ENCODE measurements around the gene PLA2G6.
A peak's percentile ranks its signal among the peaks of the same experiment; 100 is the strongest.

Gene PLA2G6, protein sequence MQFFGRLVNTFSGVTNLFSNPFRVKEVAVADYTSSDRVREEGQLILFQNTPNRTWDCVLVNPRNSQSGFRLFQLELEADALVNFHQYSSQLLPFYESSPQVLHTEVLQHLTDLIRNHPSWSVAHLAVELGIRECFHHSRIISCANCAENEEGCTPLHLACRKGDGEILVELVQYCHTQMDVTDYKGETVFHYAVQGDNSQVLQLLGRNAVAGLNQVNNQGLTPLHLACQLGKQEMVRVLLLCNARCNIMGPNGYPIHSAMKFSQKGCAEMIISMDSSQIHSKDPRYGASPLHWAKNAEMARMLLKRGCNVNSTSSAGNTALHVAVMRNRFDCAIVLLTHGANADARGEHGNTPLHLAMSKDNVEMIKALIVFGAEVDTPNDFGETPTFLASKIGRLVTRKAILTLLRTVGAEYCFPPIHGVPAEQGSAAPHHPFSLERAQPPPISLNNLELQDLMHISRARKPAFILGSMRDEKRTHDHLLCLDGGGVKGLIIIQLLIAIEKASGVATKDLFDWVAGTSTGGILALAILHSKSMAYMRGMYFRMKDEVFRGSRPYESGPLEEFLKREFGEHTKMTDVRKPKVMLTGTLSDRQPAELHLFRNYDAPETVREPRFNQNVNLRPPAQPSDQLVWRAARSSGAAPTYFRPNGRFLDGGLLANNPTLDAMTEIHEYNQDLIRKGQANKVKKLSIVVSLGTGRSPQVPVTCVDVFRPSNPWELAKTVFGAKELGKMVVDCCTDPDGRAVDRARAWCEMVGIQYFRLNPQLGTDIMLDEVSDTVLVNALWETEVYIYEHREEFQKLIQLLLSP

DNA sequence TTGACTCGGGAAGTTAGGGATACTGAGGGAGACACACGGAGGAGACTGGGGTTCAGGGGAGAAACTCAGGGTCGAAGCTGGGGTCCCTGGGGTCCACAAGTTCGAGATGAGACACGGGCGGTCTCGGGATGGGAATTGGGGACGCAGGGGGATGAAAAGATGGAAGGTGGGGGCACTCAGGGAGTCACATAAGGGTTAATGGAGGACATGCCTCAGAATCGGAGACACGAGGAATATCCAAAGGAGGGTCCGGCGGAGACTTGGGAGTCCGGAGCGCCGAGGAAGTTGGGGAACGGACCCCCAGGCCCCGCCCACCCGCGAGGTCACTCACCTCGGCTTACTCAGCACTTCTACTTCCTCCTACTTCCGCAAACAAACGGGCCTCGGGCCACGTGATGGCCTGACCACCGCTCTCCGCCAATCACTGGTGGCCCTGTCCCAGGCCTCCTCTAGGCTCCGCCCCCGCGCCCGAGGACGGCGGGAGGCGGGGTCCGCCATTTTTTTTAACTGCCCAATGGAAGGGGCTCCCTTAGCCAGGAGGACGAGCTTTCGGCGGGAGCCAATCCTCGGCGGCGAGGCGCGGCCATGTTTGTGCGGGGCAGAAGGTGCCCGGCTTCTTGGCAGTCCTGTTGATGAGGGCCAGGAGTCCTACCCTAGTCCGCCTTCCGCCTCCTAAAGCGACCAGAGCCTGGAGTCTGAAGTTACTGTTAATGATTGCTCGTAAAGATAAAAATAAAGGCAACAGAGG is at the start of gene PLA2G6:
TSS of gene PLA2G6 (minus strand) at position 378 of the 748 bp plus-strand sequence. CDS start 12,404 bp downstream, outside the sequence.
- DNase-seq: peak; percentile 78

DNA sequence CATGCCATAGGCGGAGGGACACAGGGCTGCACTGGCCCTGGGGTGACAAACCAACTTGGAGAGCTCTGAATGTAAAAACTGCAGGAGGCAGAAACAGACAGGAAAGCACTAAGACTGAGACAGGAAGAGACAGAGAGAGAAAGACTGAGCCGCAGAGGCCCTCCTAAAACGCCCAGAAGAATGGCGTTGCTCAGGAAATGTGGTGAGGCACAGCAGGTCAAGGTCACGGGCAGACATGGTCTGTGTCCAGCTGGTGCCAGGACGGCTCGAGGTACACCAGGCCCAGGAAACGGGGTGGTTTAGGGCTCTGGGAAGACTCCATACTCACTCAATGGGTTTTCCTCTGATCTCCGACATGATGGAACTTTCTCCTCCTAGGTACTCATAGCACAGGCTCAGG is 49.3 kb upstream of the PLA2G6 start:
- DNase-seq: no peak

DNA sequence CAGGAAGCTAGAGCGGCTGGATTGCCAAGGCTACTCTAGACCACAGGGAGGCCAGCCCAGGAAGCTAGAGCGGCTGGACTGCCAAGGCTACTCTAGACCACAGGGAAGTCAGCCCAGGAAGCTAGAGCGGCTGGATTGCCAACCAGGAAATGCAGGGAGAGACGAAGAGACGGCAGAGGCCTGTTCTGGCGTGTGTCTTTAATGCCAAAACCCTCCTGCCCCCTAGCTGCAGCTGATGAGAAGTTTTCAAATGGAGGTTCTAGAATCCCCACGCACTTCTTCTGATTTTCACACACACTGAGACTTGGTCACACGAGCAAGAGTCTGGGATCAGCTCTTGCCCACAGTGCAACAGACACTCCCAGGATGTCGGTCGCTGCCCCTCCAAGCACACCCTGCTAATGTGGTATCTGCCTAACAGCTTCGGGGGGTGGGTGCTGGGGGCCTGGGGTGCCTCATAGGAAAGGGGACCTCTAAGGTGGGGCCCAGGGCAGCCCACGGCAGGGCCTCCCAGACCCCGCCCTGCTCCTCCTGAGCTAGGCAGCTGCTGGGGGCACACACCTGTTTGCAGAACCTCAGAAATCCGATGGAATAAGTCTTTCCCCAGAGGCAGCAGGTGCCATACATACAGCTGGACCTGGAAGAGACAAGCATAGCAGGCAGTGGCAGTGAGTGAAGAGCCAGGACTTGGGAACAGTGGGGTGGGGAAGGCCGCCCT is 48.6 kb upstream of the PLA2G6 start:
- DNase-seq: no peak

DNA sequence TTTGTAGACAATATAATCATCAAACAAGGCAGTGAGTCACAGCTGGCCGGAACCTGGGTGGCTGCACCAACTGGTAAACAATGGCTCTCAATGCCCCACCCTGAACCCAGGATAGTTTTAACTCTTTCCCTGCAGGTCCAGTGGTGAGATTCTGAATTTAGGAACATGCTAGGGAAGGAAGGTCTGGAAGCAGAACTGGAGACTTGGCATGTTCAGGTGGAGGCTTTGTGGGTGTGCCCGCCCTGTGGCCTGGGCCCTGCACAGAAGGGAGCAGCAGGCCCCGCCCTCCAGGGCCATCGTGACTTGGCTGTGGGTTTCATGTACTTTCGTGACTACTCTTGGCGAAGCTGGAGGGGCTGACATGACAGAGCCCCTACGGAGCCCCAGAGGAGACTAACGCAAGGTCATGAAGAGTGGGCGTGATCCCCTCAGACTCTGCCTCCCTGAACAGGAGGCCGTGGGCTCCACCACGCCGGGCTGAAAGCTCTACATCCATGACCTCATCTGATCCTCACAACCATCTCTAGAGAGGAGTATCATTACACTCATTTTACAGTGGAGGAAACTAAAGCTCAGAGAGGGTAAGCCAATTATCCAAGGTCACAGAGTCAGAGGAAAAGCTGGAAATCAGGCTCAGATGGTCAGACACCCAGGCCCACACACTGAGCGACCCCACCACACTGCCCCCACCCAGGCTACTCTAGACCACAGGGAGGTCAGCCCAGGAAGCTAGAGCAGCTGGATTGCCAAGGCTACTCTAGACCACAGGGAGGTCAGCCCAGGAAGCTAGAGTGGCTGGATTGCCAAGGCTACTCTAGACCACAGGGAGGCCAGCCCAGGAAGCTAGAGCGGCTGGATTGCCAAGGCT is 47.5 kb upstream of the PLA2G6 start:
- DNase-seq: no peak

DNA sequence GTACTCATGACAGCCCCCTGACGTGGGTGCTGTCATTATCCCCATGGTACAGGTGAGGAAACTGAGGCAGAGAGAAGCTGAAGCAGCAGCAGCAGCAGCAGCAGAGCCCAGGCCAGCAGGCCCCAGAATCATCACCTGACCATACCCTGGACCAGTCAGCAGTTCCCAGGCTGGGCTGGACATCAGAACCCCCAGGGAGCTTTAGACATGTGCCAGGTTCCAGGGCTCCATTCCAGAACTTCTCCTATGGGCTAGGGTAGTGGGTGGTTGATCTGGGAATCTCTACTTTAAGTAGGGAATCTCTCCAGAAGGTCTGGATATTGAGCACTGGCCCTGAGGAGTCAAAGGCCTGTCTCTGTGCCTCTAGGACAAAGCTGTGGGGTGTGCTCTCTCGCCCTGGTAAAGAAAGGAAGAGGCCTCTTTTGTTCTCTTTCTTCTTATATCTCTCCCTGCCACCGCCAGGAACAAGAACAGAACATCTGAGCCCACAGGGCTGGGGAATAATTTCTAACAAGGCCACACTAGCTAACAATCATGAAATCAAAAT is 46.8 kb upstream of the PLA2G6 start:
- no peak for DNase-seq

DNA sequence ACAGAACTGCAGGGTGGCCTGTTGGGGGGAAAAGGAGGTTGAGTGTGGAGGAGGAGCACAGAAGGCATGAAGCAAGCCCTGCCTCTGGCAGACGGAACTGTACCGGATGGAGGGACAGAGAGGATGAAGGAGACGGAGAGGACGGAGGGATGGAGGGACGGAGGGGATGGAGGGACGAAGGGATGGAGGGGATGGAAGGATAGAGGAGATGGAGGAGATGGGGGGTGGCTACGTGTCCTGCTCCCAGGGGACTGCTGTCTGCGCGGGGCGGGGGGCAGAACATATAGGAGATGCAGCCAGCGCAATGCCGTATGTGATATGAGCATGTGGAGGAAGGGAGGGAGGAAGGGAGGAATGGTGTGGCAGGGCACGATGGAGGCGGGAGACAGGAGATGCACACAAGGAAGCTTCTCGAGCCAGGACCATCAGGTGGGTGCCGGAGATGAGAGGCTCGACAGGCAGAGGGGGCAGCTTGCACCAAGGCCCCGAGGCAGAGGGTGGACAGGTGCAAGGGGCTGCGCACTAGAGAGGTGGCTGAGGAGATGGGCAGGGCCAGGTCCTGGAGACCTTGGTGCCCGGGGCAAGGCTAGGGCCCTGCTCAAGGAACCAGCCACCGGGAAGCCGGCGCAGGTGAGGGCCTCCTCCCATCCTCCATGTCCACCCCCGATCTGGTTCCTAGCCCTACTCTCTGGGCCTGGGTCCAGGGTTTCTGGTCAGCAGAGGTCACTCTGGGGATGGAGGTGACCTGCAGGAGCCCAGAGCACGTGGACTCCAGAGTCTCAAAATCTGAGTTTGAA is 45.4 kb upstream of the PLA2G6 start:
- DNase-seq: no peak

DNA sequence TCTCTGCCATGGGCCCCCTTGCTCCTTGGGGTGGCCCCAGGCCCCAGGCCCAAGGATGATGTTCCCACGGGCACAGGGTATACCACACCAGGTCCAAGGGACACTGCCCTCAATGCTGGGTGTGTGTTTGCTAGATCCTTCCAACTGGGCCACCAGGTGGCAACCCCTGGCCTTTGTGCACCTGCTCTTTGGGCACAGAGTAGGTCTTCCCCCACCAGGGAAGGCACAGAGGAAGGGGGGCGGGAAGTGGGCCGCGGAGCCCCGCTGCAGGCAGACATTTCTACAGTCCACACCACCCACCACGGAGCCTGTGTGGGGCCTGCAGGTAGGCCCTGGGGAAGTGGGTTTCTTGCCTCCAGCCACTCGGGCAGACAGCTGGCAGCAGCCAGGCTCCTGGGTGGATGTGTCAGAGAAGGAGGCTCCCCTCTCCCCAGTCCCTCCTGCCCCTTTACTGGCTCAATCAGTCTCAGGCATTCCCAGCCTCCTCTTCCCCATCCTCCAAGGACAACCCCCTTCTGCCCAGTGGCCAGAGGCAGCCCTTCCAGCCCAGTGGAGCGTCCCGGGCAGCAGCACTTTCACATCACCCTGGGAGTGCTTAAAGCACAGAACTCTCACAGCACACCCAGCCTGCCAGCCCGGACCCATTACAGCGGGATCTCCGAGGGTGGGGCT is 41.8 kb upstream of the PLA2G6 start:
- no peak for DNase-seq

DNA sequence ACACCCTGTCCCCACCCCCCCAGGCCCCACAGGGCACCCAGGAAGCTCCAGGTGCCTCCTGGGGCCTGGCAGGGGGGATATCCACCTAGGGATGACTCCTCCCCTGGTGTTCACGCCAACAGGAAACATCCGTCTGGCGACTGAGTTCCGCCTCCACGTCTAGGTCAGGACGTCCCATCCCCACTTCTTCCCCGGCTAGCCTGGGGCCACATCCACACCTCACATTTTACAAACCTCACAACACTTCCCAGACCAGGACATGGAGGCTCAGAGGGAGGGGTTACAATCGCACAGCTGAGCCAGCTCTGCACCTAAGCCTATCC is 41.1 kb upstream of the PLA2G6 start:
- DNase-seq: no peak

DNA sequence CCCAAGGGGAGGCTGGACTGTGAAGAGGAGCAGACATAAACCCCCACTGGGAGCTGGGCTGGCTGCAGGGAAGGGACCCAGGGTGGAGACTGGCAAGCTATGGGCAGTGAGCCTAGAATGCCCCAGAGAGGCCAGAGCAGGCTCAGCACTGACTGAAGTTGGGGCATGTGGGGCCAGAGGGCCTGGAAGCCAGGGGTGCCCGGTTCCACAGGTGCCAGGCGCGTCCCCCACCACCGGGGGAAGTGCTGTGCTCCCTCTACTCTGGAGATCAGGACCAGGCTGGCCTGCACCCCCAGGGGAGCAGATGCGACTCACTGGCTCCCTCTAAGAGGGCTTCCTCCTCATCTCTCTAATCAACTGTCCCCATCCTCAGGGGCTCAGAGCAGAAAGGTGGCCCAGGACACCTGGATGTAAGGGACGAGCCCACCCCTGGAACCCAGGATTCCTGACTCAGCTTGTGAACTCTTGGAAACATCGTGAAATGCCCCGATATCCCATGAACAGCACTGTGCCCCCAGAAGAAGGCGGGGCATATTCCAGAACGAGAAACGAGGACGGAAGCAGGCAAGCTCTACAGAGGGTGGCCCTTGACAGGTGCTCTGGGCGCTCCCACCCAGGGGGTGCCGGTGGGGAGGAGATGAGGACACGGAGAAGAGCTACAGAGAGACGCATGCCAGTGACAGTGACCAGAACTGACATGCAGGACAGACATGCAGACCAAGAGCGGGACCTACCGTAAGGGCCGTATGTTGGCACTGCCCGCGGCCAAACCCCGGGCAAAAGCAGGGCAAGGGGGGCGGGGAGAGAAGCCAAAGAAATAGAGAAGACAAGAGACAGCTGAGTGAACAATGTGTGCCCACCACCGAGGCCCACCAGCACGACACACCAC is 40.5 kb upstream of the PLA2G6 start:
- DNase-seq: no peak

DNA sequence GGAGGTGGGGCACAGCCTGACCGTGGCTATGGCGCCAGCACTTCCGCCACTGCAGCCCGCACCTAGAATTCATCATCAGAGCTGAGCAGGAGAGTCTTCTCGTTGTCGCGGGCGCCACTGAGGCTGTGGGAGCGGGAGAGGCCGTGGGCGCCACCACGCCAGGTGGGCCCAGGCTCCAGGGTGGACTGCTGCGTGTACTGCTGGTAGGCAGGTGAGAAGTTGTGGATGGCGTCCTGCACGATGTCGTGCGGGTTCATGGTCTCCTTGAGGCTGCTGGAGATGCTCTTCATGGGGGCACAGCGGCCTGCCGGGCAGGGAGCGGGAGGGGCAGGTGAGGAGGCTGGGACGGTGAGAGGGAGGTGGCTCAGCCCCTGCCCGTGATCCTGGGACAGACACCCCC is 39.8 kb upstream of the PLA2G6 start:
- DNase-seq: no peak

DNA sequence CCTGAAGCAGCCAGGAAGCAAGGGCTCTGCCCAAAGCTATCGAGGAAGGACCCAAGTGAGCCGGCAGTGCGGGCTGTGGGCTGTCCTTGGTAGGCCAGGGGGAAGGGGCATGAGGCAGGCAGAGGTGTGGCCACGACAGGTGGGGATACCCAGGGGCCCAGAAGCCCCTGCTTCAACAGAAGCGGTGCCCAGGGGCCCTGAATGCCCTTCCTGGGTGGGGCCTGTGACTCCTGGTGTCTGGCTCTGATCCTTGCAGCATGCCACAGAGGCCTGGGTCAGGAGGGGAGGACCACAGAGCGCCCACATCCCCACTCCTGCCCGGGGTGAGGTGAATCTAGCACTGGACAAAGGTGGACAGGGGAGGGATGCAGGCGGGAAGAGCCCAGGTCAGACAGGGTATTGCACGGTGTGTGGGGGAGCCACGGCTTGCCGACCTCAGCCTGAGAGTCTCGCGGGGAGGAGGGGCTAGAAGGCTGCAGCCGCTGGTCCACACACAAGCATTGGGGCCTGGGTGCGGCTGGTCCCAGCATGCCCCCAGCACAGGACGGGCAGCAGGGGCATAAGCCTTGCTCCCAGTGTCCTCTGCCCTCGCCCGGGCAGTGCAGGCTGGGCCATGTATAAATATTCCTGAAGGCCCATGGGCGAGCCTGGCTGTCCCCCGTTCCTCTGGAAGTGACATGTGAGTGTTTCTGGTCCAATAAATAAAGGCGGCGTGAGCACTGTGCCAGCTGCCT is 39.2 kb upstream of the PLA2G6 start:
- DNase-seq: no peak

DNA sequence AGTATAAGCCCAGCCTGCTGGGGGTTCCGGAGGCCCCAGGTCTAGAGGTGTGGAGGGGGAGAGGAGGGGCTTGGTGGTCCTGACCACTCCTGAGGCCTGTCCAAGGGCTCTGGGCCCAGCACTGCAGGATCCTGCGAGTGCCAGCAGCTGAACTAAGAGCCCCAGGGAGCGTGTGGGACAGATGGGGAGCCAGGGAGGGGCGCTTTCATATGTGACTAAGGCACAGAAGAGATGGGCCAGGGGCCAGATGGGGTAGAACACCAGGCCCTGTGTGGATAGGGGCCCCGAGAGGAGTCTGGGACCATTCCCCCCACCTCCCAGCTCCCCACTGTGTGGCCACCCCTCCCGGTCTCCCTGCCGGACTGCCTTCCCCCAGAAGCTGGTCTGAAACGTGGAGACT is 38.5 kb upstream of the PLA2G6 start:
- DNase-seq: no peak

DNA sequence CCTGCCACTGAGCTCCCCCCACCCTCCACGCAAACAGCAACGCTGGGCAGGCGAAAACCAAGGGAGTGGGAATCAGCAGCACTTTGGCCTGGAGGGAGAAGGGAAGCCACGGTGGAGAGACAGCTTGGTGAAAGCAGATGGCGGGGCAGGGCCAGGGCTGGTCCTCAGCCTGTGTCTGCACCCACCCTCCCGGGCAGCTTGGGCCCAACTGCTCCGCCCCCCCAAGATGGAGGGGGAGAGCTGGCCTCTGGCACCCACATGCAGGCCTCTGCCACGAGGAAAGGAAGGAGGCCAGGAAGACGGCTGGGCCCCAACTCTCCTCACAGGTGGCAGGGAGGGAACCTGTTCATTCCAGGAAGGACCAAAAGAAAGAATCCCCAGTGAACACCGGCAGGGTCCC is 38.0 kb upstream of the PLA2G6 start:
- DNase-seq: no peak

DNA sequence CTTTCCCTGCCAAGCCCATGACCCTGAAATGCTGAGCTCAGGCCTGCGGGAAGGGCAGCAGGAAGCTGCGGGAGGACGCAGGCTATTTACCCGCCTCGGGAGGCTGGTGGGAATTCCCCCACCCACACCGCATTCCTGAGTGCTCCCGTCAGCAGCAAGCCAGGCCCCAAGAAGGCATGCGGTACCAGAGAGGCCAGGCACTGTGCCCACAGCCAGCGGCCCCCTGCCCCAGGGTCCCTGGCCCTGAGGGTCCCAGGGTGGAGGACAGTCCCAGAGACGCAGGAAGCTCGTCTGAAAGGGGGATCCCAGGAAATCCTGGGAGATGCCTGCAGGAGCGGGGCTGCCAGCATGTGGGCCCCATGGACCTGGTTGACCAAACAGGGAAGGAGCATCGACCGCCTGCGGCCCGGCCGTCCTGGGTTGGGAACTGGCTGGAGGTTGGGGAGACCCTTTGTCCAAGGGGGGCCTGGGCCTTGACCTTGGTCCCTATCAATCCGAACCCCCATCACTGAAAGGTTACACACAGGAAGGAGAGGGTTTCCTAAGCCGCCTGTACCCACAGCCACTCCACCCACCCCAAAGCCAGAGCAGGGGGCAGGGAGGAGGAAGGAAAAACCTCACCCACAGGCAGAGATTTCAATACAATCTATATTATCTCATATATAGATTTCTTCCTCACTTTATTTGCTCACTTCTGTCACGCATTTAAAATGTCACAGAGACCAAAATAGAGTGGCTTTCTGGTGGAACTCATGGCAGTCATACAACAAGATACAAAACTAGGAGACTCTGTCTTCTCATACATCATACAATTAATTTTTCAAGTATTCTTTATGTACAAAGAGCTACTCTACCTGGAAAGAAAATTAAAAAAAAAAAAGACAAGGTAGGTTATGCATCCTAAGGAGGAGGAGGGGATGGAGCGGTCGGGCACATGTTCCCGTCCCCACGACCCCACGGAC is 37.3 kb upstream of the PLA2G6 start:
- no peak for DNase-seq

DNA sequence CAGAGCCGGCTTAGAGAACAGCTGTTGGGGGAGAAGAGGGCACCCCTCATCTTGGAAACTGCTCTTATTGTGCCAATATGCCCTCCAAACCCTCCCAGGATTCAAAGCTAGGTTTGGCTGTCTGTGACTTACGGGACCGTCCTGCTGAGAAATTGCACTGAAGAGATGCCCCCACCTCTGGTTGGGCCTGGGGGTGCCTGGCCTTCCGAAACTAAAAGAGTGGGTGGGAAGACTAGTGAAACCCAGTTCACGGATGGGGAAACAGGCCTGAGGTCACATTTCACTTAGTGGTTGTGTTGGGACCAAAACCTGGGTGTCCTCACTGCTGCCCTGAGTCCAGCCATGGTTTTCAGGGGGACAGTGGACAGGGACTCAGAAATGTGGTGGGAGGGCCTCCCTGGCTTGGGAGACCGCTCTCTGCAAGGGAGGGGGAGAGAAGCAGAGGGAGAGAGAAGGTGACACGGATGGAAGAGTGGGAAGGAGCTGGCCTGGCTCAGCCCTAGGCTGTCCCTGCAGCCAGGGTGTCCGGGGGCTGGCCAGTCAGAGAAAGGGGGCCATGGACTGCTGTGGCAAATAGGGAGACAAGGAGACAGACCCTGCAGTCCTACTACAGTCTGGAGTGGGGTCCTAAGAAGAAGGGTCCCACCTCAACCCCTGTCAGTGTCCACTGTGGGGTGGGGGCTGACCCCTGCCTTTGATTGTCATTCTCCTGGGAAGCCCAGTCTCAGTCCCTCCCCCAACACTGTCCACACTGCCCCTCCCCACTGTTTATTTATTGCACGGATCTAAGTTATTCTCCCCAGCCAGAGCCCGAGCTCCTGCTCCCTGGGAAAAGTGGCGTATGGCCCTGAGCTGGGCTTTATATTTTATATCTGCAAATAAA is 33.8 kb upstream of the PLA2G6 start:
- DNase-seq: no peak
